PC-9 (cell line): ENCODE measurements around the gene LRRN4CL. TPM values are rescaled to one million over a fixed set of nuclear protein-coding genes. Genes with fewer than 3 reads are reported as not detected.

Source experiments
- BruUV-seq: library from RNA; stranded (reverse); fragments of 400-500 nt; replicated peaks from 2 replicates; lab custom pipeline; 2021; lab: Mats Ljungman, UMichigan
- CTCF ChIA-PET: fragments of 300-600 bp; sonication (Branson Sonifier 250); formaldehyde crosslinking; loops from one replicate; lab custom pipeline; 2022; ENCODE audit warnings: antibody characterized with exemption; lab: Charles Lee
- POLR2A ChIA-PET: fragments of 300-600 bp; sonication (Branson Sonifier 250); formaldehyde crosslinking; loops from one replicate; lab custom pipeline; 2022; ENCODE audit warnings: antibody characterized with exemption; ENCODE audit not compliant: unreplicated experiment; lab: Charles Lee
- DNase-seq, 2 experiments: peaks; one replicate each; pipeline versions ENCODE4 v3.0.0 to v3.0.0-alpha.2; 2015 to 2022; ENCODE audit warnings: mixed read lengths in 1 of 2
- H2AFZ ChIP-seq: fragments of 200-600 bp; sonication (generic); 2 replicates; pipeline ENCODE4 v1.8.1; 2017; ENCODE audit warnings: antibody characterized with exemption
- H3F3A ChIP-seq: fragments of 200-600 bp; sonication (generic); 2 replicates; pipeline ENCODE4 v1.8.1; 2017; ENCODE audit warnings: antibody characterized with exemption, mild to moderate bottlenecking, low read depth; ENCODE audit not compliant: insufficient read depth
- H3K27ac ChIP-seq: fragments of 200-600 bp; sonication (generic); 2 replicates; pipeline ENCODE4 v1.6.1; 2016; ENCODE audit warnings: mixed run types
- H3K27me3 ChIP-seq: fragments of 200-600 bp; sonication (generic); 2 replicates; pipeline ENCODE4 v1.6.1; 2016; ENCODE audit warnings: low read depth, mixed run types; ENCODE audit not compliant: insufficient read depth
- H3K36me3 ChIP-seq: fragments of 200-600 bp; sonication (generic); 2 replicates; pipeline ENCODE4 v1.6.1; 2016; ENCODE audit warnings: low read depth, mixed run types
- H3K4me1 ChIP-seq: fragments of 200-600 bp; sonication (generic); replicated peaks from 2 replicates; pipeline ENCODE4 v1.6.1; 2016; ENCODE audit warnings: mixed run types; ENCODE audit not compliant: insufficient read depth
- H3K4me2 ChIP-seq: fragments of 200-600 bp; sonication (generic); 2 replicates; pipeline ENCODE4 v1.6.1; 2017; ENCODE audit warnings: mixed run types
- H3K4me3 ChIP-seq: fragments of 200-600 bp; sonication (generic); 2 replicates; pipeline ENCODE4 v1.6.1; 2016; ENCODE audit warnings: mixed run types
- H3K79me2 ChIP-seq: fragments of 200-600 bp; sonication (generic); 2 replicates; pipeline ENCODE4 v1.6.1; 2017; ENCODE audit warnings: low read depth, mixed run types
- H3K9me2 ChIP-seq: fragments of 200-600 bp; sonication (generic); 2 replicates; pipeline ENCODE4 v1.8.1; 2017; ENCODE audit warnings: mild to moderate bottlenecking; ENCODE audit not compliant: insufficient read depth
- H3K9me3 ChIP-seq: fragments of 200-600 bp; sonication (generic); 2 replicates; pipeline ENCODE4 v1.8.1; 2016; ENCODE audit warnings: low read depth; ENCODE audit not compliant: insufficient read depth
- H4K20me1 ChIP-seq: fragments of 200-600 bp; sonication (generic); 2 replicates; pipeline ENCODE4 v1.8.1; 2017; ENCODE audit not compliant: insufficient read depth
- EZH2 ChIP-seq: fragments of 200-600 bp; sonication (generic); IDR thresholded peaks from 2 replicates; pipeline ENCODE4 v1.8.0; 2017; ENCODE audit warnings: antibody characterized with exemption, low read depth
- intact Hi-C: fragments of 100-400 bp; cut with micrococcal nuclease; formaldehyde crosslinking; loops from one replicate; pipeline ENCODE4 v1.10.0; 2022; ENCODE audit not compliant: unreplicated experiment
- total RNA-seq: library from RNA; stranded (reverse); gene quantifications from 2 replicates; pipeline ENCODE4 v1.2.3, GENCODE V29; 2021
- TF ChIP-seq, protein P1 (sequence below): fragments of 200-600 bp; sonication (generic); conservative IDR thresholded peaks from 2 replicates; pipeline ENCODE4 v1.6.1; 2017; ENCODE audit warnings: mixed run types, antibody characterized with exemption, mild to moderate bottlenecking, moderate library complexity

The LRRN4CL gene
- total RNA-seq, 1 experiment from 2014 or later = 1.3 TPM

DNA sequence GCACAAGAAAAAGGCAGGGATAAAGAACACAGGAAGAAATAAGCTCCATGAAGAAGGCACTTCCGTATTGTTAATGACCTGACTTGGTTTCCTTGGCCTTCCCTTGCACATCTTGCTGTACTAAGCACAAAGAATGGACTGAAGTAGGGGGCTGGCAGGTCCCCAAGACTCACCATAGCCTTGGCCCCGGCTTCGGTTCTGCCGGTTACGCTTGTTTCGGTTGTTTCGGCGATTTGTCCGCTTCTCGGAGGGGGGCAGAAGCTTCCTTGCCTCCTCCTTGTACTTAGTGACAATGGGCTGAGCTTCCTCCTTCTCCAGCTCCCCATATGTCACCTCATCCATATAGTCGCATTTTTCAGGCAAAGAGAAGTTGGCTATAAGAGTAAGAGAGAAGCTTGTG, 27.5 kb upstream of the LRRN4CL start:
- Histone ChIP-seq H3K9me3 (no peaks in the 10 kb centered on the region), H3F3A (peaks cover 61% of the 10 kb centered on the region), H3K4me3 (no peak overlapping the region), H3K36me3 (peaks cover 72% of the 10 kb centered on the region), H3K4me1 (peaks cover 6% of the 10 kb centered on the region; the same call in 1 of the 2 replicates), H4K20me1 (no peaks in the 10 kb centered on the region), H3K27ac (no peak overlapping the region), H3K27me3 (no peaks in the 10 kb centered on the region), H3K4me2 (no peak overlapping the region), H3K79me2 (peaks cover 62% of the 10 kb centered on the region), H3K9me2 (no peaks in the 10 kb centered on the region), H2AFZ (no peak overlapping the region)
- no peak for DNase-seq
- BruUV-seq = no TSS peak
- intact Hi-C loops = no loop called here
- ChIA-PET POLR2A (interaction anchor here (0.6 kb wide), 1 partner anchor 11 kb away, joined by 5 read pairs; the partner anchor contains the start of gene HNRNPUL2), CTCF (interaction anchor here (0.5 to 0.6 kb wide), 2 partner anchors 48 to 969 kb away, joined by 3 to 9 read pairs; no protein-coding TSS in a partner anchor)
- no peak for TF ChIP-seq EZH2
- TF ChIP-seq, protein P1, sequence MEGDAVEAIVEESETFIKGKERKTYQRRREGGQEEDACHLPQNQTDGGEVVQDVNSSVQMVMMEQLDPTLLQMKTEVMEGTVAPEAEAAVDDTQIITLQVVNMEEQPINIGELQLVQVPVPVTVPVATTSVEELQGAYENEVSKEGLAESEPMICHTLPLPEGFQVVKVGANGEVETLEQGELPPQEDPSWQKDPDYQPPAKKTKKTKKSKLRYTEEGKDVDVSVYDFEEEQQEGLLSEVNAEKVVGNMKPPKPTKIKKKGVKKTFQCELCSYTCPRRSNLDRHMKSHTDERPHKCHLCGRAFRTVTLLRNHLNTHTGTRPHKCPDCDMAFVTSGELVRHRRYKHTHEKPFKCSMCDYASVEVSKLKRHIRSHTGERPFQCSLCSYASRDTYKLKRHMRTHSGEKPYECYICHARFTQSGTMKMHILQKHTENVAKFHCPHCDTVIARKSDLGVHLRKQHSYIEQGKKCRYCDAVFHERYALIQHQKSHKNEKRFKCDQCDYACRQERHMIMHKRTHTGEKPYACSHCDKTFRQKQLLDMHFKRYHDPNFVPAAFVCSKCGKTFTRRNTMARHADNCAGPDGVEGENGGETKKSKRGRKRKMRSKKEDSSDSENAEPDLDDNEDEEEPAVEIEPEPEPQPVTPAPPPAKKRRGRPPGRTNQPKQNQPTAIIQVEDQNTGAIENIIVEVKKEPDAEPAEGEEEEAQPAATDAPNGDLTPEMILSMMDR = no peak

DNA sequence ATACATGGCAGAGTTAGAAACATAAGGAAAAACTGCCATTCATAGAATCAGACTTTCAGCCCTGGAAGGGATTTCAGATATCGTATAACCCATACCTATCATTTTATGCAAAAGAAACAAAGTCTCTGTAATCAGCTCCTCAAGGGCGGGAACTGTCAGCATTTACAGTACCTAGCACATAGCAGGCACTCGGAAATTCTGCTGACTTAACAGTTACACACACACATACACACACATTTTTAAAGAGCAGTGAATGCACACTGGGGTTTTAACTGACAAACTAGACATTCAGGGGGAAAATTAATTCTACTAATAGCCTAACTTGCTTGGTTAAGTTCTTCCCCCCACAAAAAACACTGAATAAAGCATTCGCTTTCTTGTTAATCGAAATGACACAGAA, 26.9 kb upstream of the LRRN4CL start:
- H3K9me3 ChIP-seq = no peaks in the 10 kb centered on the region
- H2AFZ ChIP-seq = no peak overlapping the region
- intact Hi-C loops = no loop called here
- BruUV-seq = no TSS peak
- H3K27me3 ChIP-seq = no peaks in the 10 kb centered on the region
- H3F3A ChIP-seq = peaks cover 61% of the 10 kb centered on the region
- H4K20me1 ChIP-seq = no peaks in the 10 kb centered on the region
- peaks cover 56% of the 10 kb centered on the region for H3K79me2 ChIP-seq
- H3K27ac ChIP-seq = no peak overlapping the region
- H3K9me2 ChIP-seq = no peaks in the 10 kb centered on the region
- H3K4me2 ChIP-seq = no peak overlapping the region
- ChIA-PET CTCF (interaction anchor here (0.6 kb wide), 1 partner anchor 969 kb away, joined by 3 read pairs; no protein-coding TSS in a partner anchor), POLR2A (interaction anchor here (0.6 kb wide), 1 partner anchor 1021 kb away, joined by 3 read pairs; no protein-coding TSS in a partner anchor)
- H3K4me1 ChIP-seq = peaks cover 6% of the 10 kb centered on the region; the same call in 1 of the 2 replicates
- DNase-seq = no peak
- TF ChIP-seq, protein P1 = no peak
- no peak for TF ChIP-seq EZH2
- no peak overlapping the region for H3K4me3 ChIP-seq
- peaks cover 71% of the 10 kb centered on the region for H3K36me3 ChIP-seq

DNA sequence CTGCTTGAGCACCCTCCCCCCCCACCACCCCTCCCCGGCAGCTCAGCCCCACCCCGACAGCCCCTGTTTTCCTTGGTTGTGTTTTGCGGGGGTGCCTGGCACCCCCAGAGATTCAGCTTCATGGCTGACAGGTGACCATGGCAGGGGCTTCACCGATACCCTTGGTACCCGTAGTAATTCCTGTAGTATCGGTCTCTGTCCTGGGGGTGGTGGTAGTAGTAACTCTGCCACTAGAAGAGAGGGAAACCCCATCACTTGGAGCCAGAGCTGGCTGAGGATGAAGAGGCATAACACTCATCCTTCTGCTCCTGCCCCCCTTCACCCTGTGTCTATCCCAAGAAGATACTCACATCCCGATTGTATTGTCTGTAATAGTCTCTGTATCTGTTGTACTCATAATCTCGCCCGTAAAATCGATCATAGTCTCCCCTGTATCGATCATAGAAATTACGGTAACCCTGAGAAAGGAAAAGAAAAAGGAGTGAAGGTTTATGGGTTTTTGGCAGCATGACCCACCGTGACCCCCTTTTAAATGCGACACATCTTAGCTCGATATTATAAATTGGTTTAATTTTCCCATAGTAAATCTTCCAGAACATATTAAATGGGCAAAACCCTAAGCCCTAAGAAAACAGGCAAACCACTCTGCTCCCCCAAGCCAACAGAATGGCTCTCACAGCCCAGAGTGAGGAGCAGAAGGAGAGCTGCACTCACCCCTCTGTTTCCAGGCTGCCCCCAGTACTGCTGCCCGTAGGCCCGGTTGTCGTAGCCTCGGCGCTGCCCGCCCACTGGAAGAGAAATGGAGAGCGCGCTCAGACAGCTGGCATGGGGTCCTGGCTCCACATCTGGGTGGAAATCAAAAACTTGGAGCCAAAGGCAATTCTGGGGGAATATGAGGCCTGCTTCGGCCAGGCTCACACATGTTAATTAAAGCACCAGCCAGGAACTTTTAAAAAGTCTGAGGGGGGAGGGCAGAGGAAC, 26.1 kb upstream of the LRRN4CL start:
- peaks cover 6% of the 10 kb centered on the region; the same call in 1 of the 2 replicates for H3K4me1 ChIP-seq
- H4K20me1 ChIP-seq = no peaks in the 10 kb centered on the region
- H3K9me3 ChIP-seq = no peaks in the 10 kb centered on the region
- no peak overlapping the region for H2AFZ ChIP-seq
- ChIA-PET CTCF (no interaction called here), POLR2A (interaction anchor here (0.6 kb wide), 1 partner anchor 1020 kb away, joined by 3 read pairs; no protein-coding TSS in a partner anchor)
- no peak overlapping the region for H3K4me2 ChIP-seq
- no peak overlapping the region for H3K27ac ChIP-seq
- no peak for TF ChIP-seq EZH2
- TF ChIP-seq, protein P1 = no peak
- intact Hi-C loops = no loop called here
- H3K4me3 ChIP-seq = no peak overlapping the region
- H3K27me3 ChIP-seq = no peaks in the 10 kb centered on the region
- H3F3A ChIP-seq = peaks cover 69% of the 10 kb centered on the region
- DNase-seq = no peak
- no peaks in the 10 kb centered on the region for H3K9me2 ChIP-seq
- peaks cover 68% of the 10 kb centered on the region for H3K36me3 ChIP-seq
- BruUV-seq = no TSS peak
- peaks cover 49% of the 10 kb centered on the region for H3K79me2 ChIP-seq
